Measurements from ENCODE around the gene USP17L15.
"Not testable (repeated sequence)": the region's sequence is repeated elsewhere in the genome, so short reads cannot be mapped to it uniquely, and the experiment has no call there.

- not testable (repeated sequence) for TF ChIP-seq CTCF (IDR thresholded peaks at IDR 0.05 in 8 of 11, conservative IDR thresholded peaks at IDR 0.05 in 3 of 11); POLR2AphosphoS5 (IDR thresholded peaks at IDR 0.05); POLR2A (IDR thresholded peaks at IDR 0.05)
These were observed at the start of gene USP17L15 for GRCh38 chr4:9234085-9234484.
